Measurements from ENCODE around the gene CBFA2T2.

CBFA2T2 gene

GRCh38 chr20:33629533-33629932 is 139.6 kb downstream of the CBFA2T2 start:
- no peak for TF ChIP-seq SIN3A (IDR thresholded peaks at IDR 0.05; ENCODE audit: borderline replicate concordance, insufficient read depth, low read length)
- no peak for TF ChIP-seq TAF1 (IDR thresholded peaks at IDR 0.05; ENCODE audit: borderline replicate concordance, insufficient read depth, low read length)
- no peak for TF ChIP-seq REST (IDR thresholded peaks at IDR 0.05; ENCODE audit: insufficient read depth in 1 of 2, low read depth in 2 of 2, low read length in 2 of 2)
- no peak for TF ChIP-seq POLR2AphosphoS5 (IDR thresholded peaks at IDR 0.05; ENCODE audit: low read depth, low read length)
- TF ChIP-seq FOXP2 (optimal IDR thresholded peaks at IDR 0.05; ENCODE audit: borderline replicate concordance, extremely low read depth, extremely low read length, insufficient read depth), result no peak

GRCh38 chr20:33629979-33630378 is 140.1 kb downstream of the CBFA2T2 start:
- TF ChIP-seq POLR2AphosphoS5 (IDR thresholded peaks at IDR 0.05; ENCODE audit: low read depth, low read length), result no peak
- TF ChIP-seq FOXP2 (optimal IDR thresholded peaks at IDR 0.05; ENCODE audit: borderline replicate concordance, extremely low read depth, extremely low read length, insufficient read depth), result no peak
- no peak for TF ChIP-seq REST (IDR thresholded peaks at IDR 0.05; ENCODE audit: insufficient read depth in 1 of 2, low read depth in 2 of 2, low read length in 2 of 2)
- TF ChIP-seq TAF1 (IDR thresholded peaks at IDR 0.05; ENCODE audit: borderline replicate concordance, insufficient read depth, low read length), result no peak
- TF ChIP-seq SIN3A (IDR thresholded peaks at IDR 0.05; ENCODE audit: borderline replicate concordance, insufficient read depth, low read length), result no peak

- TF ChIP-seq TAF1 (IDR thresholded peaks at IDR 0.05; ENCODE audit: borderline replicate concordance, insufficient read depth, low read length) (no peak), REST (IDR thresholded peaks at IDR 0.05; ENCODE audit: insufficient read depth in 1 of 2, low read depth in 2 of 2, low read length in 2 of 2) (no peak), SIN3A (IDR thresholded peaks at IDR 0.05; ENCODE audit: borderline replicate concordance, insufficient read depth, low read length) (no peak), FOXP2 (optimal IDR thresholded peaks at IDR 0.05; ENCODE audit: borderline replicate concordance, extremely low read depth, extremely low read length, insufficient read depth) (no peak), POLR2AphosphoS5 (IDR thresholded peaks at IDR 0.05; ENCODE audit: low read depth, low read length) (no peak)
Measured at GRCh38 chr20:33630507-33630906, 140.6 kb downstream of the CBFA2T2 start.

- TF ChIP-seq POLR2AphosphoS5 (IDR thresholded peaks at IDR 0.05; ENCODE audit: low read depth, low read length) (no peak), FOXP2 (optimal IDR thresholded peaks at IDR 0.05; ENCODE audit: borderline replicate concordance, extremely low read depth, extremely low read length, insufficient read depth) (no peak), SIN3A (IDR thresholded peaks at IDR 0.05; ENCODE audit: borderline replicate concordance, insufficient read depth, low read length) (no peak), REST (IDR thresholded peaks at IDR 0.05; ENCODE audit: insufficient read depth in 1 of 2, low read depth in 2 of 2, low read length in 2 of 2) (no peak), TAF1 (IDR thresholded peaks at IDR 0.05; ENCODE audit: borderline replicate concordance, insufficient read depth, low read length) (no peak)
Measured at GRCh38 chr20:33635341-33635740, 145.4 kb downstream of the CBFA2T2 start.

- TF ChIP-seq TAF1 (IDR thresholded peaks at IDR 0.05; ENCODE audit: borderline replicate concordance, insufficient read depth, low read length) (no peak), SIN3A (IDR thresholded peaks at IDR 0.05; ENCODE audit: borderline replicate concordance, insufficient read depth, low read length) (no peak), POLR2AphosphoS5 (IDR thresholded peaks at IDR 0.05; ENCODE audit: low read depth, low read length) (no peak), REST (IDR thresholded peaks at IDR 0.05; ENCODE audit: insufficient read depth in 1 of 2, low read depth in 2 of 2, low read length in 2 of 2) (no peak), FOXP2 (optimal IDR thresholded peaks at IDR 0.05; ENCODE audit: borderline replicate concordance, extremely low read depth, extremely low read length, insufficient read depth) (no peak)
Measured at GRCh38 chr20:33636776-33637175, 146.9 kb downstream of the CBFA2T2 start.

Measured in PFSK-1 (cell line).